ENCODE measurements around the gene NIPAL3. TPM values are rescaled to one million over a fixed set of nuclear protein-coding genes. Genes with fewer than 3 reads are reported as not detected.
A peak's percentile ranks its signal among the peaks of the same experiment; 100 is the strongest.

Gene NIPAL3
- total RNA-seq, 4 donors from 2014 or later = 4.3 to 8.7 (median 5.8) TPM

- H3K27me3 ChIP-seq = no peaks in the 10 kb centered on the region
- ATAC-seq (no peak), DNase-seq (no peak)
- H3K27ac ChIP-seq = no peak overlapping the region
- intact Hi-C loops (cut with DNase I; ENCODE audit: low total_unique reads) (loop anchor here (10.0 kb wide), 1 partner anchor 233 kb away; the partner anchor contains the start of gene SRRM1), in situ Hi-C loops (cut with MboI; ENCODE audit: low sequenced_read_pairs in 4 of 4) (loop anchor here in 2 of 4 donors (25.0 kb wide), 1 partner anchor 225 kb away; the partner anchor contains the start of gene SRRM1 (in 2 of the 2))
- peaks cover 5 to 24% of the 10 kb centered on the region in 2 donors for H3K4me1 ChIP-seq
- H3K36me3 ChIP-seq = no peaks in the 10 kb centered on the region
- H3K9me3 ChIP-seq = no peaks in the 10 kb centered on the region
- no peak for TF ChIP-seq CTCF (IDR thresholded peaks at IDR 0.05 in 4 of 5, conservative IDR thresholded peaks at IDR 0.05 in 1 of 5)
- TF ChIP-seq POLR2A (IDR thresholded peaks at IDR 0.05) = no peak
- no peak overlapping the region for H3K4me3 ChIP-seq
Measured at GRCh38 chr1:24411963-24412362, 3.6 kb upstream of the NIPAL3 start.

DNA sequence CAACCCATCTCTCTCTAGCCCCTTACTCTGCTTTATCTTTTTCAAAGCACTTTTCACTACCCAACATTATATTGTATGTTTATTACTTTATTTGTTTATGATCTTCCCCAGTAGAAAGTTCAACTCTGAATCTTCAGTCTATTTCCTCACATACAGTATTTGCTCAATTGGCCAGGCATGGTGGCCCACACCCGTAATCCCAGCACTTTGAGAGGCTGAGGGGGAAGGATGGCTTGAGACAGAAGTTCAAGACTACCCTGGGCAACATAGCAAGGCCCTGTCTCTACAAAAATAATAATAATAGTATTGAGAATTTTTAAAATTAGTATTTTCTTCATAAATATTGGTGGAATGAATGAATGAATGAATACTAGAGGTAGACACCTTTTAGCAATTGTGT, 3.2 kb upstream of the NIPAL3 start:
- Histone ChIP-seq H3K4me3 (no peak overlapping the region), H3K36me3 (no peaks in the 10 kb centered on the region), H3K27me3 (no peaks in the 10 kb centered on the region), H3K9me3 (no peaks in the 10 kb centered on the region), H3K4me1 (peaks cover 5 to 24% of the 10 kb centered on the region in 2 donors), H3K27ac (no peak overlapping the region)
- ATAC-seq (no peak), DNase-seq (no peak)
- in situ Hi-C loops (cut with MboI; ENCODE audit: low sequenced_read_pairs in 4 of 4) (loop anchor here in 2 of 4 donors (25.0 kb wide), 1 partner anchor 225 kb away; the partner anchor contains the start of gene SRRM1 (in 2 of the 2)), intact Hi-C loops (cut with DNase I; ENCODE audit: low total_unique reads) (loop anchor here (10.0 kb wide), 1 partner anchor 232 kb away; the partner anchor contains the start of gene SRRM1)
- TF ChIP-seq CTCF (IDR thresholded peaks at IDR 0.05 in 4 of 5, conservative IDR thresholded peaks at IDR 0.05 in 1 of 5) (no peak), POLR2A (IDR thresholded peaks at IDR 0.05) (no peak)

GRCh38 chr1:24413350-24414163, 2.0 kb upstream of the NIPAL3 start, which contains the start of gene STPG1:
TSS of gene STPG1 (minus strand) at chr1:24413782. CDS start at chr1:24401388, 12,394 bp downstream.
- in situ Hi-C loops (cut with MboI; ENCODE audit: low sequenced_read_pairs in 4 of 4) (loop anchor here in 2 of 4 donors (25.0 kb wide), 1 partner anchor 224 kb away; the partner anchor contains the start of gene SRRM1 (in 2 of the 2)), intact Hi-C loops (cut with DNase I; ENCODE audit: low total_unique reads) (loop anchor here (10.0 kb wide), 1 partner anchor 231 kb away; the partner anchor contains the start of gene SRRM1)
- no peak for TF ChIP-seq POLR2A (IDR thresholded peaks at IDR 0.05)
- TF ChIP-seq CTCF (IDR thresholded peaks at IDR 0.05 in 4 of 5, conservative IDR thresholded peaks at IDR 0.05 in 1 of 5) = no peak
- no peaks in the 10 kb centered on the region for H3K9me3 ChIP-seq
- H3K36me3 ChIP-seq = no peaks in the 10 kb centered on the region
- H3K4me3 ChIP-seq = peak within 1 kb of the TSS; percentile 70 to 79 (median 76)
- peaks cover 5 to 24% of the 10 kb centered on the region in 2 donors for H3K4me1 ChIP-seq
- peak within 1 kb of the TSS; percentile 13 to 59 (median 35) for H3K27ac ChIP-seq
- H3K27me3 ChIP-seq = no peaks in the 10 kb centered on the region
- DNase-seq (peak; percentile 60 to 71), ATAC-seq (peak; percentile 64 to 69)

DNA sequence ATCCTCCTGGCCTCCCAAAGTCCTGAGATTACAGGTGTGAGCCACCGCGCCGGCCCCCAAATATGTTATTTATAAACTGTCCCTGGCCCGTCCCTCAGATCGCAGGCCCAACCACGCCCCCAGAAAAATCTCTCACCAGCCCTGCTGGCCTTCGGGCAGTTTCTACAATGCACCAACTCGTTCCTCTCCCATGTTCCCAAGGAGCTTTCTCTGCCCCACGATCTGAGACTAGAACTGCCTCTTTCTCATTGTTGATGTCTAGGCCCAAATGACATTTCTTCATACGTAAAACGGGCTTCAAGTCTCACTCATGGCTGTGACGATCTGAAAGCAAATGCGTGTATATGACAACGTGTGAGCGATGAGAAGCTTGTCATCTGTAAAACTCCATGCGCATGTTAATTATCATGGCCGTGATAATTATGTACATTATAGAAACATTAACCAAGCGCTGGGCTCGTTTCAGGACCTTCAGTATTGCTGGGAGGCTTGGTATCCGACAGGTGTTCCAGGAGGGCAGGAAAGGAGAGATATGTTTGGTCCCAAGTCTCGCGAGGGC, 748 bp upstream of the NIPAL3 start:
- TF ChIP-seq CTCF (IDR thresholded peaks at IDR 0.05 in 4 of 5, conservative IDR thresholded peaks at IDR 0.05 in 1 of 5) = no peak
- TF ChIP-seq POLR2A (IDR thresholded peaks at IDR 0.05) = no peak
- intact Hi-C loops (cut with DNase I; ENCODE audit: low total_unique reads) = loop anchor here (10.0 kb wide), 1 partner anchor 230 kb away; the partner anchor contains the start of gene SRRM1
- Histone ChIP-seq H3K27ac (peak overlapping the region in 2 of 4 donors; percentile 3 to 50), H3K4me3 (peak overlapping the region; percentile 59 to 88 (median 76)), H3K36me3 (no peaks in the 10 kb centered on the region), H3K4me1 (peaks cover 5 to 24% of the 10 kb centered on the region in 2 donors), H3K27me3 (no peaks in the 10 kb centered on the region), H3K9me3 (no peaks in the 10 kb centered on the region)
- in situ Hi-C loops (cut with MboI; ENCODE audit: low sequenced_read_pairs in 4 of 4) = loop anchor here in 2 of 4 donors (25.0 kb wide), 1 partner anchor 222 kb away; the partner anchor contains the start of gene SRRM1 (in 2 of the 2)
- DNase-seq (no peak), ATAC-seq (no peak)
